Fibroblast of peridontal ligament (primary cell): ENCODE results near the gene SYNJ1.
"Not testable (repeated sequence)": the region's sequence is repeated elsewhere in the genome, so short reads cannot be mapped to it uniquely, and the experiment has no call there.

Experiments used
- DNase-seq: peaks from one replicate; pipeline ENCODE4 v3.0.0-alpha.2; 2010; ENCODE audit errors: extremely low read depth

The SYNJ1 gene

DNA sequence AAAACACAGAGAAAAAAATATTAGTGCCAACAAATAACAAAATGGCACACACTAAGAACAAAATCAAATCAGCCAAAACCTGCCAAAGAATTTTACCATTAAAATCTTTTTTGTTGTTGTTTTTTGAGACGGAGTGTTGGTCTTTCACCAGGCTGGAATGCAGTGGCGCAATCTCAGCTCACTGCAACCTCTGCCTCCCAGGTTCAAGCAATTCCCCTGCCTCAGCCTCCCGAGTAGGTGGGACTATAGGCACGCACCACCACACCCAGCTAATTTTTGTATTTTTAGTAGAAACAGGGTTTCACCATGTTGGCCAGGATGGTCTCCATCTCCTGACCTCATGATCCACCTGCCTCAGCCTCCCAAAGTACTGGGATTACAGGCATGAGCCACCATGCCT is 8.3 kb upstream of the SYNJ1 start:
- DNase-seq = not testable (repeated sequence)

DNA sequence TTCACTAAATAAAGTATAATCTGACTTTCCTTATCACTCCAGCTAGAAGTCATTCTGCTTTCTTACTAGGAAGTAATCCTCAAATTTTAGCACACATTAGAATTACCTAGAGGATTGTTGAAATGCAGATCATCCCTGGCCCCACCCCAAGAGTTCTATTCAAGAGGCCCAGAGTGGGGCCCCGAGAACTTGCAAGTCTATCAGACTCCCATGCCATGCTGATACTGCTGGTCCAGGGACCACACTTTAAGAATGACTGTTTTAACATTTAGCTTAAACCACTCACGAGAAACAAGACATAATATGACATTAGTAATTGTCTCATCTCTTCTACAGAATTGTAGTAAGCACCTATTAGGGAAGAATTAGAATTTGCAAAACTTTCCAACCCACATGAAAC is 7.7 kb upstream of the SYNJ1 start:
- DNase-seq = no peak

DNA sequence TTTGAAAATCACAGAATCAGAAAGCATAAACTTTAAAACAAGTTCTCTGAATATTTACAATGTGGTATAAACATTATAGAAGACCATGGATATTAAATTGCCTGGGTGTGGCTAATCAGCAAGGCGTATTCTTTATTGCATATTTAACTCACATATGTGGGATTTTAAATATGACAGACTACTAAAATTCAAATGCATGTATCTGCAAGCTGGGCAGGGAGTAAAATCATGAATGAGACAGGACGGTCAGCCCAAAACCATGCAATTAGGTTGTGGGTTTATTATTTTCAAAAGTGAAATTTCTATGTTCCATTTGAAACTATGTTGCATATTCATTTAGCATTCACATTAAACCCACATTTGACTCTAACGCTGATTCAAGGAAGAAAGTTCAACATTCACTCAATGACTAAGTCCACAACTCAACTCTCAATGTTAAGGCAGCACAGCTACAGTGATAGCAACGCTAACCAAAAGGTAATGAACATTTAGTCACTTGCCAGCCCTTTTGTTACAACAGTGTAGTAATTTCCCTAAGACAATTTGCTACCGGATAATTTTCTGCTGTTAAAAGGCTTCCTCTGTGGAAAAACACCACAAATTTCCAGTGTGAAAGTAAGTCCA is 6.3 kb upstream of the SYNJ1 start:
- DNase-seq = no peak

DNA sequence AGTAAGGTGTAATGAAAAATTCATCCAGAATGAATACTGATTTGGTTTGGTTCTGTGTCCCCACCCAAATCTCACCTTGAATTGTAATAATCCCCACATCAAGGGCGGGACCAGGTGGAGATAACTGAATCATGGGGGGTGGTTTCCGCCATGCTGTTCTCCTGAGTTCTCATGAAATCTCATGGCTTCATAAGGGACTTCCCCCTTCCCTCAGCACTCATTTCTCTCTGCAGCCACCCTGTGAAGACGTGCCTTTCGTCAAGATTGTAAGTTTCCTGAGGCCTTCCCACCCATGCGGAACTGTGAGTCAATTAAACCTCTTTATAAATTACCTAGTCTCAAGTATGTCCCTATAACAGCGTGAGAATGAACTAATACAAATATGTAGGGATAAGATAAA is 5.5 kb upstream of the SYNJ1 start:
- no peak for DNase-seq

DNA sequence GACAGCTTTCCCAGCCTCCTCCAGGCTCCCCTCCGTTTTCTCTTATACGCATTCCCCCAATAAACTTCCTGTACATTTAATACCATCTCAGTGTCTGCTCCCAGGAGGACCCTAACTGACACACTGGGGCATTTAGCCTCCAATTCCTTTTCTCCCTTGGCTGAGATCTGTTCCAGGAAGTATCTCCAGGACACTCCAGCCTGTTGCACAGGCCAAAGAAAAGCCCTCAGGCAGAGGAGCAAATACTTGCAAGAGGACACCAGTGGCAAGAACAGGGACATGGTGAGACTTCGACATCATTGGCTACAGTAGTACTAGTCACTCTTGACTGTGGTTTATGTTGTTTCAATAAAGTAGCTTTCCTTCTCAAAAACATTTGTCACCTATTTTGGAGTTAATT is 4.7 kb upstream of the SYNJ1 start:
- DNase-seq = no peak

DNA sequence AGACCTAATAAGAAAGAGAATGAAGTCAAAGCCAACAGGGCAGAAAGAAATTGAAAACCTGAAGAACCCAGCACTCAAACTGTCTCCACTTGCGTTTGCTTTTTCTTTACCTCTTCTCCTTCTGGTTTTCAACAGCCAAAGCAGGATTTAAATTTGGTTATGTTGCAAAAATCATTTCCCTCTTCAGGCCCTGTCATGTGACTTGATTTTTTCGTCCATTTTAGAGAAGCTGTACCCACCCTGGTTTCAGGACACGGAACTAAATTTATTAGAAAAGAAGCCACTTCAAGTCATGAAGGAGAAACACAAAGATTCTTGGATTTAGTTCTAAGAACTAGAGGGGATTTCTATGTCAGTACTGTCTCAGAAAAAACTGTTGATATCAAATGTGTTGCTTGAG is 1.0 kb upstream of the SYNJ1 start:
- DNase-seq = no peak

DNA sequence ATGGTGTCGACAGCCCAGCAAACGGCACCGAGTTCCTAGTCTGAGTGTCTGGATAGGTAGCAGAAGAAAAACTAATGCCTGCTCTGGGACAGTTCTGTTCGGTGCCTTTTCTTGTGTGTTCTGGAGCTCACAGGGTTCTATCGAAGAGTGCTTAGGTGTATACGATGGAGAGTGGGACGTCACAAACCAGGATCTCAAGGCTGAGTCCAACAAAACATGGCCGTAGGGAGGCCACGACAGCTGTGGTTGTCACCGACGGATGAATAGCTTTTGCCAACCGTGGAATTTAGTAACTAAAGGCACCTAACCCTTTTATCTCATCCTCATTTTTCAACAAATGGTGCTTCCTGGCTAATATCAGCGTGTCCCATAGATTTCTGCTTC is 635 bp upstream of the SYNJ1 start:
- DNase-seq = no peak

DNA sequence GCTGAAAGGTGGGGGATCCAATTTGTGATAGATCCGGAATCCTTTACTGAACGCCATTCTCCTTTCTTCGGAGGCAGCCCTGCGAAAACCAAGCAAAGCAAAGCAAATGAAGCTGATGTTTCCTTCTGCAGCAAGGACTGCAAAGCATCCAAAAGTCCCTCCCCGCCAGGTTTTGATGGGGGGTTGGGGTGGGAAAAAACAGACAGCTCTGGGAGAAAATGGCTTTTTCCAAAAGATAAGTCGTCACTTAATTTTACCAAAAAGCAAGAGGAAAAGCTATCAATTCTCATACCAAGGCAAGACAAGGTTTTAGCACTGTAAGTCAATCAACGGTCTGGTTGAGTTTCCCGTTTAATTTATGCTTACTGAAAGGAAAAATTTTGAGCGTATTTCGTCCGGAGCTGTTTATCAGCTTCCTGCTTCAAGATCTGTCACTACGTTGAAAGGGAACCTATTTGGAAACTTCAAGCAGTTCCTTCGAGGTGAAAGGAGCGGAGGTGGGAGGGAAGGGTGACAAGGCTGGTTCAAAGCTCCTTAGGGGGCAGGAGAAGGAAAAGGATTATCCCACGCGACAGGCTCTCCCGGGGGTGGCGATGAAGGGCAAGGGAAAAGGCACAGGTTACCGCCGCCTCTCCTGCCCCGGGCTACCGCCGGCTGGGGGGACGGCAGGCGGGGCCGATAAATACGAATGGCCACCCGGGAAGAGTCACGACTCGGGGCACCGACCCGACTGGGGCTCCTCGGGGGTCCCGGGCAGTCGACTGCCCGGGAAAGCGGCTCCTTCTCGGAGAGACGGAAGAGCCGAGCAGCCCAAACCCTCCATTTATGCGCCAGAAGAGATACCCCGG is 750 bp downstream of the SYNJ1 start:
- peak; percentile 29 for DNase-seq

DNA sequence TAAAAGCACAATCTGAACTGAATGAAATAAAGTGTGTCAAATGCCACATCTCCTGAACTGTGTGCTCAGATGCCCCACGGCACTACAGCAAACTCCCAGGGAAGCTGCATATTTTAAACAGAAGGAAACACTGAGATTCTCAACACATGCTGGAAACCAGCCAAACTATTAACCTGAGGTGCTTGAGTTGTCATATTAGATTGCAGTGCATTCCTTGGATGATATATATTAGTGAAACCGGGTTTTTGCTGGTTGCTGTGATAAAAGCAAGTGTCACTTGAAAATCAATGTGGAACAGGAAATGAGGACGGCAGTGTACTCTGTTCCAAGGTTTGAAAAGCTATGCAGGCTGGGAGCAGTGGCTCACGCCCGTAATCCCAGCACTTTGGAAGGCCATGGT is 8.7 kb downstream of the SYNJ1 start:
- DNase-seq = no peak

DNA sequence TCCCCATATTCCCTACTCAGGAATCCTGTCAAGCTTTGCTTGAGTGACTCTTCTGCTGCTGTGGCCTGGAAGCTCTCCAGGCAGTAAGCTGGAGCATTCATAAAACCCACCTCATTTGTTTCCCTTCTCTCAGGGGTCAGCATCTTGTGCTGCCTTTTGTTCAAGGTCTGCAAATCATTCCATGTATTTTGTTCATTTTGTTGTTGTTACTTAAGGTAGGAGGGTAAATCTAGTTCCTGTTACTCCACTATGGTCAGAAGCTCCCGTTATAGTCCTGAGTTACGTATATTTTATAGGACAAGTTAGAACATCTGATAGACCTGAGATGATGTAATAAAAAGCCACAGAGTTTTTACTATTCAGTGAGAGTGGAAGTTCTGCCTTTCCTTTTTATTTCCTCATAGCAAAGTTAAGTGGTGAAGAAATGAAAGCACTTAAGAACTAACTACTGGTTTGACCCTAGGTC is 9.9 kb downstream of the SYNJ1 start:
- DNase-seq = peak; percentile 5

DNA sequence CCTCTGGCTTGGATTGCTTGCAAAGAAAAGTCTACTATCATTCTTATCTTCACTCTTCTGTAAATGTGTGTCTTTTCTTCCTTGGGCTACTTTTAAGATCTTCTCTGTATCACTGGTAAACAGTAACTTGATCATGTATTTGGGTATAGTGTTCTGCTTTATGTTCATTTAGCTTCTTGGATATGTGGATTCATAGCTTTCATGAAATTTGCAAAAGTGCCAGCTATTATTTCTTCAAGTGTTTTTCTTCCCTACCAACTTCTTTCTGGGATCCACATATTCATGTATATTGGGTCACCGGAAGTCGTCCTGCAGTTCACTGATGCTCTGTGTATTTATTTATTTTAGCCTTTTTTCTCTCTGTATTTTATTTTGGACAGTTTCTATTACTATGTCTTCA is 11.3 kb downstream of the SYNJ1 start:
- no peak for DNase-seq

DNA sequence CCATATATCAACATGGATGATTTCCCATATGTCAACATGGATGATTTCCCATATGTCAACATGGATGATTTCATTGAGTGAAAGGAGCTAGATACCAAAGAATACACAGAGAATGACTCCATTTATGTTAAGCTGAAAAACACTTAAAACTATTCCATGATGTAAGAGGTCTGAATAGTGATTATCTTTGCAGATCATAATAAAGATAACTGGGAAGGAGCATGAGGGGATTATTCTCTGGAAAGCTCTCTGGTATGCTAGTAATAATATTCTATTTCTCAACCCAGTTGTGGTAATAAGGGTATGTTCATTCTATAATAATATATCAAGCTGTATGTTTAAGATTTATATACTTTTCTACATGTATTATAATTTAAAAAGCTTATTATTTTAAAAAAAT is 14.1 kb downstream of the SYNJ1 start:
- no peak for DNase-seq

DNA sequence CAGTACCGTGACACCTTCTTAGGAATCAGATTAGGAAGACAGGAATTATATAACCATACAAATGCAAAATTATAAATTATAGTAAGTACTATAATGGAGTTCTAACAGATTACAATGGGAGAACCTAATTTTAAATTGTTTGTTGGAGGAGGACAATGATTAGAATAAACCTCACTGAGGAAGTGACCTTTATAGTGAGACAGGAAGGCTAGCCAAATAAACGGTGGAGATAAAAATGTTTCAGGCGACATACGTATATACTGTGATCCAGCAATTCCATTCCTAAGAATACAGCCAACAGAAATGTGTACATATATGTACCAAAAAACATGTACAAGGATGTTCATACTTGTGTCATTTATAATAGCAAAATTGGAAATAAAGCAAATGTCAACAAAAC is 15.2 kb downstream of the SYNJ1 start:
- DNase-seq = no peak

DNA sequence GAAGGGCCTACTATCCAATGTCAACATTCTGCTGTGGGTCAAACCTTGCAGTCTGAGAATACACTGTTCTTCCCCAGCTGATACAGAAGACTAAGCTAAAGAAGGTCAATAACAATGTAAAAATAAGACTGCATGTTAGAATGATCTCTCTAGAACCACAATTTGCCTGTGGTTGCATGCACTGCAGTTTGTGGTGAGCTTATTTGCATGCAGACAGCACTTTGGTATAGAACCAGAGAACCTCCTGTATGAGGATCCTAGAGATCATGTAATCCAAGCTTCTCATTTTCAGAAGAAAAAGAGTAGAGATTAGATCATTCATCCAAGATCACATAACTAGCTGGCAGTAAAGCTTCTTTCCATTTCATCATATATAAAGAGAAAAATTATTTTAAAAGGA is 15.8 kb downstream of the SYNJ1 start:
- peak; percentile 3 for DNase-seq

DNA sequence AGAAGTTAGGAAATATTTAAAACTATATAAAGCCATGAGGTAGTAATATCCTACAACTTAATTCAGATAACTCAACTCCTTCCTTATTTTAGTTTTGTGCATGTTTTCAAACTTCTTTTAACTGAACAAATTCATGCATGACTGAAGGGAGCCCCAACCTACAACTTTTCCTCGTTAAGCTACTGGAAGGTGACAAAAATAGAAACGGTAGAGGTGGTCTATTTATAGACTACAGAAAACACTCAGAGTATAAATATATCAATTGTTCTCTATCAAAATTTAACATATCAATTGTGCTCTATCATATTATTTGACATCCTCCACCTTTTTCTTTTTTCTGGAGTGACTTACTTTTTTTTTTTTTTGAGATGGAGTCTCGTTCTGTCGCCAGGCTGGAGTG is 16.8 kb downstream of the SYNJ1 start:
- DNase-seq = no peak

DNA sequence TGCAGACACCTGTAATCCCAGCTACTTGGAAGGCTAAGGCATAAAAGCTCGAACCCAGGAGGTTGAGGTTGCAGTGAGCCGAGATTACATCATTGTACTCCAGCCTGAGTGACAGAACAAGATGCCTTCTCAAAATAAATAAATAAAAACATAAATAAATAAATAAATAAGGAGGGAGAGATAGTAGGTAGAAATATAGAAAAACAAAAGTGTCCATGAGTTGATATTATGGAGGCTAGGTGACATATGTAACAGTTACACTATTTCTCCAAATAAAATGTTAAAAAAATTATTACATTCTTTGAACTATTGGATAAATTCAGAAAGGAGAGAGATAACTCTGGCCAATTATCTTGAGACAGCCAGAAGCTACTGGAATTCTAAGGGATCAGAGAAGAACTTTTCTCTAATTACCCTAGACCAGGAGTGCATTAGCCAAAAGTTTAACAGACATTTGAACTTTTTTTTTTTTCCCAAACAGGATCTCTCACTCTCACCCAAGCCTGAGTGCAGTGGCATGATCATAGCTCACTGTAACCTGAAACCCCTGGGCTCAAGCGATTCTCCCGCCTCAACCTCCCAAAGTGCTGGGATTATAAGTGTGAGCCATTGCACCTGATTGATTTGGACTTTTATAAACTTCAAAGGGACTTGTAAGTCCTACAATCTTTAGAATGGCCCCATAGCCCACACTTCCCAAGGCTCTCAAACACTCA is 17.6 kb downstream of the SYNJ1 start:
- no peak for DNase-seq

DNA sequence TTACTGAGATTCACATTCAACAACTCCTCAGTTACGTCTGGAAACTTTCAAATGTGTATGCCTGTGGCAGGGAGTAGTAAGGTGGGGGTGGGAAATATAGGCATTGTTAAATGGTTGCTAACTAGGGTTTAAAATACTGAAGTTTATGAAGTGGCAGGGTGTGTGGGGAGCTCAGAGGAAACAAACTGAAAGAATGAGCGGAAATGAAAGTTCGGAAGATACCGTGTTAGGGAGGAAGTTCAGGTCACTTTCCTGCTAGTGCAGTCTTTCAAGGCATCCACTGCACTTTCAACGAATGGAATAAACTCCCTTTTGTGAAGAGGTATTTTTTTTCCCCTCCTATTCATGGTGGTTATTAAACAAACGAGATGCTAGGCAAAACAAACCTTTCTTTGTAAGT is 19.7 kb downstream of the SYNJ1 start:
- no peak for DNase-seq

DNA sequence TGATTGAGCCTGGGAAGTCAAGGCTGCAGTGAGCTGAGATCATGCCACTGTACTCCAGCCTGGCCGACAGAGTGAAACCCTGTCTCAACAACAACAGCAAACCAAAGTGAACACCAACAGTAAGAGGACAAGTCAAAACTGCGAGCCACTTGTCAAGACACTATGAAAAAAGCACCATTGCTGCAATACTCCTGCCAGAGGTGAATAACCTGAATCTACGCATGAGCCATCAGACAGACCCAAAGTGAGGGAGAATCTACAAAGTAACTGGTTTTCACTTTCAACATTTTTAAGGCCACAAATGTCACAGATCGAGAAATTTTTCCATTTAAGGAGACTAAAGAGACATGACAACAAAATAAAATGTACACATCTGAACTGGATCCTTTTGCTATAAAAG is 21.9 kb downstream of the SYNJ1 start:
- no peak for DNase-seq

DNA sequence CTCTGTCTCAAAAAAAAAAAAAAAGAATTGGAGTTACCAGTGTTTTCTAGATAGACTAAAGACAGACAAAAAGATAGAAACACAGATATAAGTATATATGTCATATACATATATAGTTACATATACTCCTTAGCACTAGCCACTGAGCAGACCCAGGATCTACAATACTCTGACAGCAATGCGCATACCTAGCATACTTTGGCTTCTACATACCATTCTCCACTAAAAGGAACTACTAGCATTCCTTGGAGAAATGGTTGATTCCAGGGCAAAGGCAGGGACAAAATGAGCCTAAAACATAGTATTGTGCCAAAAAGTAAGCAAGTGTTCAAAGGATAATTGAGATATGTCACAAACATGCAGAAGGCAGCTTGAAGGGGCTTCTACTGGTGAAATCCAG is 22.7 kb downstream of the SYNJ1 start:
- peak; percentile 16 for DNase-seq

DNA sequence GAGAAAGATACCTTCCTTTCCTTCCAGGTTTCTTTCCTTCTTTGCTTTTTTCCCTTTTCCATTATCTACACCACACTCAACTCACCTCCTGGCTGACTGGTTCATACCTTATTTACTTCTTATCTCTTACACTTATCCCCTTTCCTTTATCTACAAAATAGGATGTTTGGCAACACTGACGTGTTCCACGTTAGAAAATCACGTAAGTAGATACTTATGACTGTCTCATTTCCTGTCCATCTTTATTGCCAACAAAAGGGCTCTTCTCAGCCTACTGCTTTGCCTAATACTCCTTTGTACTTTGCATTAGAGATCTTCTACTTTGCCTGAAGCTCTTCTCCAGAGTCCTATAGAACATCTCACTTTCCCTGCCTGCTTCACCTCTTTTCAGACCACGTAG is 25.1 kb downstream of the SYNJ1 start:
- DNase-seq = peak; percentile 4

DNA sequence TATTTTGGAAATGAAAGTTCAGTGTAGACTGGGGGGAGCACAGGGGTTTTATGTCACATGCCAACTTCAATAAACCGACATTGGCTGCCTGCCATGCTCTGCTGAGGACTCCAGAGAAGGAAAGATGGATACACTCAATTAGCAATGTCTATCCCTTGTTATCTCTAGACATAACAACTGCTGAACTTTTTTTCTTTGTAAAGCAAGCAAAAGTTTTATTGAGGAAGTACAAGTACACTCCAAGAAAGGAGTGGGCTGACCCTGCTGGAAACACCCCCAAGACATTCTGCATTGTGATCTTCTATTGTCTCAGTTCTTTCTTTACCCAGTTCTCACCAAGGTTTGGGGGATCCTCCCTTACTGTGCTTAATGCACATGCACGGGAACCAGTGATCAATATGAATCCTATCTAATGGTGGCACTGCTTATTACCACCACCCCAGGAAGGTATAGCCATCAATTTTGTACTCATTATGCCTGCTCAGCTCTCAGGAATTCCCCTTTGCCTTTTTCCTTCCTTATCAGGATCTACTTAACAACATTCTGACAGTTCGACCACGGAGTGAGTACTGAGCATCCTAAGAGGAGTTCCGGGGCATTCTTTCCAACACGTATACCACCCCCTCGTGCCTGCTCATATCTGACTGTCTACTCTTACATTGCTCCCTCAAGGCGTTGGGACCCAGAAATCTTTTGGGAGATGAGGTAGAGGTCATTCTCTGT is 28.7 kb downstream of the SYNJ1 start:
- DNase-seq = no peak

DNA sequence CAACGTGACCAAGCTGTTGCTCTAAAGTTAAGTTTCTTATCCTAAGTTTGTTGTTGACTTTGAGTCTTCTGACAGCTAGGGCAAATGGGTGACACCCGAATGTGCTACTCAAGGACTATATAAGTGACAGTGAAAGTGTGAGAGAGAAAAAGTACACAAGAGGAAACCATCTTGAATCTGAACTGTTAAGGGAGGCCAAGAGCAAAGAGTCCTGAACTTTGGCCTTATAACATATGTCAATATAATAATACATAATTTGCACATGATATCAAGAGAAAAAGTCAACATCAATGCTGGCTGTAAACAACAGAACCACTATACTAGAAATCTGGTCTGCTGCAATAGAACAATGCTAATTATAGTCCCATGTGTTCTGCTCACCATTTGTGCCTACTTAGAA is 29.5 kb downstream of the SYNJ1 start:
- no peak for DNase-seq
